Embryonic facial prominence (tissue), 1 donor: ENCODE measurements around the gene PIP.
"Not testable (repeated sequence)": the region's sequence is repeated elsewhere in the genome, so short reads cannot be mapped to it uniquely, and the experiment has no call there.

Experiments used
- DNase-seq: peaks from one replicate; pipeline ENCODE4 v3.0.0-alpha.2; 2016; ENCODE audit errors: extremely low spot score

Gene PIP, protein sequence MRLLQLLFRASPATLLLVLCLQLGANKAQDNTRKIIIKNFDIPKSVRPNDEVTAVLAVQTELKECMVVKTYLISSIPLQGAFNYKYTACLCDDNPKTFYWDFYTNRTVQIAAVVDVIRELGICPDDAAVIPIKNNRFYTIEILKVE

DNA sequence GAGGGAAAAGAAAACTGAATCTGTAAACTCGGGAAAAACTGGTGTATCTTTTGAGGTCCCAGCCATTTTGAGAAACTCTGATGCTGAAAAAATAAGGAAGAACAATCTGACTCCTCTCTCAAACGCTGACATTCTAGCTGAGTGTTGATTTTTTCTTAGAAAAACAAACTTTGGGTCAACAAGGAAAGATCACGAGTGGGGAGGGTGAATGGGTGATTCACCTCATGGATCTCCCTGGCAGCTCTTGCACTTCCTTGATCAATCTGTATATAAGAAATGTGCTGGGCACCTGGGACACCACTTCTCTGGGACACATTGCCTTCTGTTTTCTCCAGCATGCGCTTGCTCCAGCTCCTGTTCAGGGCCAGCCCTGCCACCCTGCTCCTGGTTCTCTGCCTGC, at the start of gene PIP:
PIP (plus strand) TSS at position 297 of the 400 bp plus-strand sequence; CDS start at position 337, 40 bp downstream.
- no peak for DNase-seq

DNA sequence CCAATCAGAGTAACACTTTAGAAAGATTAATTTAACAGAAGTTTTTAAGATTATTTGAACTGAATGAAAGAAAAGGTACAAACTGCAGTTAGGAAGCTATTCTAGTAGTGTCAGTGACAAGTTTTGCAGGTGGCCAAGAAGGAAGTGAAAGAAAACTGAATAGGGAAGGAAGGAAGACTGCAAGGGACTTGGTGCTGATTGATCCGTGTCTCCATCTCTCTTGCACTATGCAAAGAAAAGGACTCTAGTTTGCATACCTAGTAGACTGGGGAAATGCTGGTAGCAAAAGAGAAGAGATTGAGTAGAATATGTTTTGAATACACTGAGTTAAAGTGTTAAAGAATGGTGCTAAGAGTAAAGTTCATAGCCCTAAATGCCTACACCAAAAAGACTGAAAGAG, 46.8 kb upstream of the PIP start:
- DNase-seq = no peak

DNA sequence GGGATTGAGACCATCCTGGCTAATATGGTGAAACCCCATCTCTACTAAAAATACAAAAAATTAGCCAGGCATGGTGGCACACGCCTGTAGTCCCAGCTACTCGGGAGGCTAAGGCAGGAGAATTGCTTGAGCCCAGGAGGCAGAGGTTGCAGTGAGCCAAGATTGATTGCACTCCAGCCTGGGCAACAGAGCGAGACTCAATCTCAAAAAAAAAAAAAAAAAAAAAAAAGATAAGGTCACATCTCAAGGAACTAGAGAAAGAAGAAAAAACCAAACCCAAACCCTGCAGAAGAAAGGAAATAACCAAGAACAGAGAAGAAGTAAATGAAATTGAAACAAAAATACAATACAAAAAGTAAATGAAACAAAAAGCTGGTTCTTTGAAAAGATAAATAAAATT, 46.3 kb upstream of the PIP start:
- not testable (repeated sequence) for DNase-seq

DNA sequence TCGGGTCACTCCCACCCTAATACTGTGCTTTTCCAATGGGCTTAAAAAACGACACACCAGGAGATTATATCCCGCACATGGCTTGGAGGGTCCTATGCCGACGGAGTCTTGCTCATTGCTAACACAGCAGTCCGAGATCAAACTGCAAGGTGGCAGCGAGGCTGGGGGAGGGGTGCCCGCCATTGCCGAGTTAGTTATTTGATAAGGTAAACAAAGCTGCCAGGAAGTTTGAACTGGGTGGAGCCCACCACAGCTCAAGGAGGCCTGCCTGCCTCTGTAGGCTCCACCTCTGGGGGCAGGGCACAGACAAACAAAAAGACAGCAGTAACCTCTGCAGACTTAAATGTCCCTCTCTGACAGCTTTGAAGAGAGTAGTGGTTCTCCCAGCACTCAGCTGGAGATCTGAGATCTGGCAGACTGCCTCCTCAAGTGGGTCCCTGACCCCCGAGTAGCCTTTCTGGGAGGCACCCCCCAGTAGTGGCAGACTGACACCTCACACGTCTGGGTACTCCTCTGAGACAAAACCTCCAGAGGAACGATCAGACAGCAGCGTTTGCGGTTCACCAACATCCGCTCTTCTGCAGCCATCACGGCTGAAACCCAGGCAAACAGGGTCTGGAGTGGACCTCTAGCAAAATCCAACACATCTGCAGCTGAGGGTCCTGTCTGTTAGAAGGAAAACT, 43.2 kb upstream of the PIP start:
- DNase-seq = not testable (repeated sequence)

DNA sequence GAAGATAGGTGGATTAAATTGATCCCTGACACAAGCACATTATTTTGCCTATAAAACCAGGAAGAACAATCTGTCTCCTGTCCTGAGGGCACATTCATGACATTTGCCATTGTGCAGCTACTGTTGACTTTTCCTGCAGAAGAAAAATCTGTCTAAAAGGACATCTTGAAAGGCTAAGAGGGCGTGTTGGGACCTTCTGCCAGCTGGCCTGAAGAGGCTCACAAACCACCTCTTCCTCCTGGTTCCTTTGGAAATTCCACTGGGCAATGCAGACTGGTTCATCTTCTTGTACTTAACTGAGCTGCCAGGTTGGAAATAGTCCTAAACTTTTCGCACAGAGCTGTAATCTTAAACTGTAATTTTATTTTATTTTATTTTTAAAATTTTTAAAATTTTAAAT, 35.7 kb upstream of the PIP start:
- no peak for DNase-seq

DNA sequence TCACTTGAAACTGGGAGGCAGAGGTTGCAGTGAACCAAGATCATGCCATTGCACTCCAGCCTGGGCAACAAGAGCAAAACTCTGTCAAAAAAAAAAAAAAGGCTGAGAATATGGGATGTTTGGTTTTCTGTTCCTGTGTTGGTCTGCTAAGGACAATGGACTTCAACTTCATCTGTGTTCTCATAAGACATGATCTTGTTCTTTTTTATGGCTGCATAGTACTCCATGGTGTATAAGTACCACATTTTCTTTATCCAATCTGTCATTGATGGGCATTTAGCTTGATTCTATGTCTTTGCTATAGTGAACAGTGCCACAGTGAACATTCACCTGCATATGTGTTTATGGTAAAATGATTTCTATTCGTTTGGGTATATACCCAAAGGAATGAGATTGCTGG, 32.3 kb upstream of the PIP start:
- not testable (repeated sequence) for DNase-seq

DNA sequence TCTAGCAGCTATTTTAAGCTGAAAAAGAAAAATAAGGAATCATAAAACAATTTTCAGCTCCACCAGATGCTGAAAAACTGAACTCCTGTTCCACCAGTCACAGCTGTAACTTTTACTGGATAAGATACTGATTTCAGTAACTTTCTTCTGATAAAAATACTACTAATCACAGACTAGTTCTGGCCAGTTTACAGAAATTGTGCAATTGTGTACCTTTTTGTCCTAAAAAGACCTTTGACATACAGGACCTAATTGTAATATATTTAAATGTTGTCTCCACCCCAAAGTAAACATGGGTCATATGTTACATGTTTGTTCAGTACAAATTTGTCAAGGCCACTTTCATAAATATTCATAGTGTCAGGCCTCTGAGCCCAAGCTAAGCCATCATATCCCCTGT, 27.1 kb upstream of the PIP start:
- DNase-seq = no peak

DNA sequence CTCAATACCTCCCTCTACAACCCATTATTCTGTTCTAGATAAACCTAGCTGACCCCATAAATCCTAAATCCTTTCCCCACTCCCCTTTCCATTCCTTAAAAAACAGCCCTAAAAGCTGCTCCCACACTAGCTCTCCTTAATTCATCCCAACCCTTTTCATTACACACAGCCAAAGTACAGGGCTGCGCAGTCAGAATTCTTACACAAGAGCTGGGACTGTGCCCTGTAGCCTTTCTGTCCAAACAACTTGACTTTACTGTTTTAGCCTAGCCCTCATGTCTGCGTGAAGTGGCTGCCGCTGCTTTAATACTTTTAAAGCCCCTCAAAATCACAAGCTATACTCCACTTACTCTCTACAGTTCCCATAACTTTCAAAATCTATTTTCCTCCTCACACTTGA, 23.9 kb upstream of the PIP start:
- not testable (repeated sequence) for DNase-seq

DNA sequence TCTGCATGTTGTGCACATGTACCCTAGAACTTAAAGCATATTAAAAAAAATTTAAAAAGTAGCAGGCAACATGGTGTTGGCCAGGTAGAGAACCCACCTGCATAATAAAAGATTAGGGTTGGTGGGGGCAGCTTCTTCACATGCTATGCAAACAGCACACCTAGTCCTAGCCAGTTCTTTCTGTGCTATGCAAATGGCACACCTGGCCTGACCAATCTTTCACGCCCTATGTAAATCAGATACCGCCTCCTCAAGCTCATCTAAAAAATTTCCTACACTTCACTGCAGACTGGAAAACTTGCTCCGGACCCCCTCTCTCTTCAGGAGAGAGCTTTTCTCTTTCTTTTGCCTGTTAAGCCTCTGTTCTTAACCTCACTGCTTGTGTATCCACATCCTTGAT, 14.5 kb upstream of the PIP start:
- no peak for DNase-seq

DNA sequence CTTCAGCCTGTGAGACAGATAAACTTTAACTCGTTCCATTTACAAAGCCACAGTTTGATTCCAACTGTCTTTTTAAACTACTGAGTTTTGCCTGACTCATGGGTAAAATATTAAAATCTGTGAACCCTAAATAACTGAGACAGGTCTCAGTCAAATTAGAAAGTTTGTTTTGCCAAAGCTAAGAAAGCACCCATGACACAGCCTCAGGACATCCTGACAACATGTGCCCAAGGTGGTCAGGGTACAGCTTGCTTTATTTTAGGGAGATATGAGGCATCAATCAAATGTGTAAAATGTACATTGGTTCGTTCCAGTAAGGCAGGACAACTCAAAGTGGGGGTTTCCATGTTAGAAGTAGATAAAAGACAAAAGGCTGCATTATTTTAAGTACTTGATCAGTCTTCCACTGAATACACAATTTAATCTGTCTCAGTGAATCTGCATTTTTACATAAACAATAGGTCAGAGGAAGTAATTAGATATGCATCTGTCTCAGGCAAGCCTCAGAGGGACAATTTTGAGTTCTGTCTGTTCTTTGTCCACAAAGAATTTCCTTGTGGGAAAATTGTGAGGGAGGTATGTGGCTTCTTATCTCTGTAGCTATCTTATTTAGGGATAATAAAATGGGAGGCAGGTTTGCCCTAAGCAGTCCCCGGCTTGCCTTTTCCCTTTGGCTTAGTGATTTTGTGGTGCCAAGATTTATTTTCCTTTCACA, 11.0 kb upstream of the PIP start:
- DNase-seq = no peak

DNA sequence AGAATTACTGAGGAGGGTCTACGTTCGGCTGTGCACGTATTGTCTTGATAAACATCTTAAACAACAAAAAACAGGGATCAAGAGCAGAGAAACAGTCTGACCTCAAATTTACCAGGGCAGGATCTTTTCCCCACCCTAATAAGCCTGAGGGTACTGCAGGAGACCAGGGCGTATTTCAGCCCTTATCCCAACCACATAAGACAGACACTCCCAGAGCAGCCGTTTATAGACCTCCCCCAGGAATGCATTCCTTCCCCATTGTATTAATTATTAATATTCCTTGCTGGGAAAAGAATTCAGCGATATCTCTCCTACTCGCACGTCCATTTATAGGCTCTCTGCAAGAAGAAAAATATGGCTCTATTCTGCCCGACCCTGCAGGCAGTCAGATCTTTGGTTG, 8.6 kb upstream of the PIP start:
- not testable (repeated sequence) for DNase-seq

DNA sequence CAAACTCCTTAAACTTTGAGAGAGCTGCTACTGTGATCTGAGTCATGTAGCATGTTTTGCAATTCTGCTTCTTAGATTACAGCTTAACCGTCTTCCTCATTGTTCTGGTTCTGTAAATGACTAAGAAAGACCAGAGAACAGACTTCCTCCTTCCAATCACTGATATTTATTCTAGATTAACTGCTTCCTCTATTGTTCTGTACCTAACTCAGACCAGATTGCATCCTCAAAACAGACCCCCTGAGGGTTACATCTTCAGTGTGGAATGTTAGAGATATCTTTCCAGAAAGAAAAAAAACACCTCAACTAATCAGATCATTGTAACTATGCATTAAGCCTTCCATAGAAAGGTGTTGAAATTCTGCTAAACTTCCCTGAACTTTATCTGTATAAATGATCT, 5.7 kb upstream of the PIP start:
- no peak for DNase-seq

DNA sequence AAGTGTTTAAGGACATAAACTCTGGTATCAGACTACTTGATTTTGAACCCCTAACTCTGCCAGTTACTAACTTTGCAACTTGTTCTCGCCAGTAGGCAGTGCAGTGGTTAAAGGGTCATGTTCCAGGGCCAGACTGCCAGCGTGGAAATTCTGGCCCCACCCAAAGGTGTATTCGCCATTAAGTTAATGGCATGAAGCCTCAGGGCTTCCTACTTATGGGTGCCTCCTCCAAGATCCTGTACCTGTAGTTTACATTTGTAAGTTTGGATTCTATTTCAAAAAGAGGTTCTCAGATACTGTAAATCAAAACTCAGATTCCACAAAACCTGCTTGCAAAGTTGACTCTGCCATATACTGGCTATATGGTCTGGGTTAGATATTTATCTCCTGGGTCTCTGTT, 2.8 kb upstream of the PIP start:
- no peak for DNase-seq

DNA sequence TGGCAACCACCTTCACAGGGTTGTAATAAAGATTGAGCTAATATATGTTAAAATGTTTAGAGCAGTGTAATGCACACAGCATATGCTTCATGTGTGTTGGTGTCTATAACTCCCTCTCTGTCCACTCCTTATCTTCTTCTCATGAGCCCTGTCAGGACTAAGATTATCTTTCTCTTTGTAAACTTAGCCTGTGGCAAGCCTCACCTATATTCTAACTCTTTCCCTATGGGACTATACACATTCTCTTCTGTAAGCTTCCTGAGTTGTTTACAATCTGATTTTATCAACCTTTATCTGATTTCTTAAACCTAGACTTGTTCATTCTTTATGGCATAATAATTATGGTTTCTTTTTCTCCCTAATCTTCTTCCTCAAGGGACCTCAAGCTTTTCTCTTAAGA, 2.4 kb upstream of the PIP start:
- DNase-seq = no peak

DNA sequence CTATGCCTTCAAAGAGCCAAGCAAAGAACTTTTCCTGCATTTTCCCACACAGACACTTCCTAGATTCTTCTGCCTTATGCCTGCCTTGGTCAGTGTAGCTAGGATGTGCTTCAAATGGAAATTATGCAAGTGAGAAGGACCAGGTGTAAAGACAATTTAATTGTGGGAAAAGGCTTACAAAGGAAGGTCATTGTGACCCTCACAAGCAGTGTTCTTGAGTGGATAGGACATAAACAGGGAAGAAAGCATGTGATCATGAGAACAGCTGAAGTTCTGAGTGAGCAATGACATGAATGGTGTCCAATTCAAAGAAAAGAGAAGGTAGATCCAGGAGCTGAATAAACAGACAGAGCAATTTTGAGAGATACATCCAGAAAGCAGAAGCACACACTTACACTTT, 1.3 kb upstream of the PIP start:
- DNase-seq = no peak

DNA sequence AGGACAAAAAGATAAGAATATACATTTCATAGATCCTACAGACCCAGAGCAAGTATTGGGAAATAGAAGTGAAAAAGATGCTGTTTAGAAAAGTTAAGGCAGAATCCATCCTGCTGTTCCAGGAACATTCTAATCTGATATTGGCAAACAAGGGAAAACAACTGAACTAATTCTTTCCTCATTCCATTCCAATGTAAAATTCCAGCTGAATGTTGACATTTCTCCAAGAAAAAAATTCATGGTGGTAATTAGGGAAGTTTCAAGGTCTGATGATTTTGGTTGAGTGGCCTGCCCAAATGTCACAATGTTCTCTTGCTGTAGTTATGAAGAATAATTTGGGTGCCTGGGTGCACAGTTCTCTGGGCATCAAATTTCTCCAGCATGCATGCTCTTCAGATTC, 15.2 kb downstream of the PIP start:
- DNase-seq = no peak

DNA sequence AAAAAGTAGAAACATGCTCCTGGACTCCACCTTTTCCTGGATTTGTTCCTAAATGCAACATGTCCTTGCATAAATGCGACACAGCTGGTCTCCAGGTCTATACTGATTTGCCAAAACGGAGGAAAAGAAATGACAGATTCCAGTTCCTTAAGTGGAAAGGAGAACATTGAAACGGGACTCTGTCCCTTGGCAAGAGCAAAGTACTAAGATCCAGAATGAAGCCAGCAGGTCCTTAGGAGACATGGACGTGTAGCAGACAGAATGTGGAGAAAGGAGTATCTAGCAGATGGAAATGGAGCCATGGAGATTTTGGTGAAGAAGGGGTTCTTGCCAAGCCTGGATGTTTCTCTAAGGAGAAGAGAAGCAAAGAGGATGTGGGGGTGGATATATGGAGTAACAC, 16.2 kb downstream of the PIP start:
- DNase-seq = no peak

DNA sequence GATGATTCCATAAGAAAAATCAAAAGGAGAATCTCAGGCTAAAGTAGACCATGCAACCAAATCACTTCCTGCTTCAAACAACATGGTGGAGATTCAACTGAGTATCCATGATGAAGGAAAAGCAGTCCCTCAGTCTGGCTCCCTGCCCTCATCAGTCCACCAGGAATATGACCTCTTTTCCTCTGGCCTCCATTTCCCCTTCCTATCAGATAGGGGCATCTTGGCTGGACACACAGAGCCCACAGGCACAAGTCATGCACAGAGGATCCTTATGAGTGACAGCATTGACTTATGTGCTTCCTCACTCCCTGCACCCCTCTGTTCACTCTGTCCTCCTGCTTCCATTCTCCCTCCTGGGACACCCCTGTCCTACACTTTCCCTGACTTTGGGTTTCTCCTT, 16.8 kb downstream of the PIP start:
- no peak for DNase-seq

DNA sequence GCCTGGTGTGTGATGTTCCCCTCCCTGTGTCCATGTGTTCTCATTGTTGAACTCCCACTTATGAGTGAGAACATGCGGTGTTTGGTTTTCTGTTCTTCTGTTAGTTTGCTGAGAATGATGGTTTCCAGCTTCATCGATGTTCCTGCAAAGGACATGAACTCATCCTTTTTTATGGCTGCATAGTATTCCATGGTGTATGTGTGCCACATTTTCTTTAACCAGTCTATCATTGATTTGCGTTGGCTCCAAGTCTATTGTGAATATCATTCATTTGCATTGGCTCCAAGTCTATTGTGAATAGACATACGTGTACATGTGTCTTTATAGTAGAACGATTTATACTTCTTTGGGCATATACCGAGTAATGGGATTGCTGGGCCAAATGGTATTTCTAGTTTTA, 18.8 kb downstream of the PIP start:
- not testable (repeated sequence) for DNase-seq

DNA sequence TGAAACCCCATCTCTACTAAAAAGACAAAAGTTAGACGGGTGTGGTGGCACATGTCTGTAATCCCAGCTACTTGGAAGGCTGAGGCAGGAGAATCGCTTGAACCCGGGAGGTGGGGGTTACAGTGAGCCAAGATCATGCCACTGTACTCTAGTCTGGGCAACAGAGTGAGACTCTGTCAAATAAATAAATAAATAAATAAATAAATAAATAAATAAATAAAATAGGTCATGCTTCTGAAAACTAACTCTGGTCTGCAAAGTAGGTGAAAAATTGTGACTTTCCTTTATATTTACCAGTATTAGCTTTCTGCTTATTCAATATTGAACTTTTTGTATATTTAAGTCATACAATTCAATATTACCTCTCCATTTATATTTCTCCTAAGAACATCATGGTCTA, 26.7 kb downstream of the PIP start:
- not testable (repeated sequence) for DNase-seq

DNA sequence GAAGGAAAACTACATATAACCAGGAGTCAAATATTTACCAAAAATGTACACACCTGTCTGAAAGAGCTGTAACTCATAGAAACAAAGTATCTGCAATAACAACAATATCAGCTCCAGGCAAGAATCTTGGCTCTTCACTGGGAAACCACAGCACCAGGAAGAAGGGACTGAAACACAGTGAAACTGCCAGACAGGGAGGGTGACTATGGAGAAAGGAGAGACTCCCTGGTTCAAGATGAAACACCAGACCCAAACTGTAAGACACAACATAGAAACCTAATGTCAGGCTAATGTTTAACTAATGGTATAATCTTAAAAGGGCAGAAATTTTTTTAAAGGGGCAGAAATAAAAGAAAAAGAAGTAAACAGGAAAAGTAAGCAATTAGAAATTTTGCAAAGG, 39.8 kb downstream of the PIP start:
- DNase-seq = no peak

DNA sequence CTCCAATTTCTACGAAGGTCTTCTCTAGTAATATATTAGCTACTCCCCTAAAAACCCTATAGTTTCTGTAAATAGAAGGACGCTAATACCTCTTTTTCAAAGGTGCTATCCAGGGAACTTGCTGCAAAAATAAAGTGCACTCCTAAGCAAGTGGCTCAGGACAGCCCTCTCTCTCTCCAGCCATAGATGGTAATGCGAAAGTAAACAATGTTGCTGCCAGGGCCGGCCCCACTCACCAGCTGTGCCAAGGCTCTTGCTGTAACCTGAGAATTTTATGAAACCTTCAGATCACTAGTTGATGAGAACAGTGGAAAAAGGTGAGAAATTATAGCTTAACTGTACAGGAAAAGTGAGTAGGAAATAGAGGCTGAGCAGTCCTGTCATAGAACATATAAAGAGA, 40.5 kb downstream of the PIP start:
- DNase-seq = no peak

DNA sequence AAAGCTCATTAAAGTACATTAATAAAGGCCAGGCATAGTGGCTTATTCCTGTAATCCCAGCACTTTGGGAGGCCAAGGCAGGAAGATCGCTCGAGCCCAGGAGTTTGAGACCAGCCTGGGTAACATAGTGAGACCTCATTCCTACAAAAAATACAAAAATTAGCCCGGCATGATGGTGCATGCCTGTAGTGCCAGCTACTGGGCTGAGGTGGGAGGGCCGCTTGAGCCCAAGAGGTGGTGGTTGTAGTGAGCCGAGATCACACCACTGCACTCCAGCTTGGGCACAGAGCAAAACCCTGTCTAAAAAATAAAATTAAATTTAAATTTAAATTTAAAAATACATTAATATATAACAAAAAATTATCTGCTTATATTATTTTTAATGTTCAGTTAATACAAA, 44.3 kb downstream of the PIP start:
- no peak for DNase-seq
